CD4-positive, alpha-beta memory T cell (primary cell): Measurements from ENCODE around the gene BASP1. TPM values are rescaled to one million over a fixed set of nuclear protein-coding genes. Genes with fewer than 3 reads are reported as not detected.

Experiments used
- CTCF ChIA-PET: fragments of 350-600 bp; sonication (Branson Sonifier 250); formaldehyde crosslinking; loops from one replicate; lab custom pipeline; 2021; ENCODE audit warnings: inconsistent platforms; ENCODE audit not compliant: partially characterized antibody; lab: Charles Lee
- POLR2A ChIA-PET: fragments of 350-600 bp; sonication (Branson Sonifier 250); formaldehyde crosslinking; loops from one replicate; lab custom pipeline; 2021; ENCODE audit not compliant: partially characterized antibody; lab: Charles Lee
- DNase-seq, 5 donors: peaks; one replicate each; pipeline versions ENCODE4 v3.0.0 to v3.0.0-alpha.2; 2020 to 2022; ENCODE audit warnings: mixed read lengths in 1 of 5
- H3K27ac ChIP-seq: one replicate; pipeline ENCODE4 v1.7.0; 2013; ENCODE audit warnings: low read depth, low read length
- H3K27me3 ChIP-seq: 2 replicates; pipeline ENCODE4 v1.7.0; 2013; ENCODE audit warnings: mild to moderate bottlenecking, low read length, moderate library complexity; ENCODE audit not compliant: insufficient read depth
- H3K36me3 ChIP-seq: 2 replicates; pipeline ENCODE4 v1.7.0; 2013; ENCODE audit warnings: mild to moderate bottlenecking, low read length, moderate library complexity; ENCODE audit not compliant: insufficient read depth
- H3K4me1 ChIP-seq: 2 replicates; pipeline ENCODE4 v1.7.0; 2013; ENCODE audit warnings: mild to moderate bottlenecking, low read length, moderate library complexity; ENCODE audit not compliant: insufficient read depth
- H3K4me3 ChIP-seq, 2 donors: one replicate each; pipeline ENCODE4 v1.7.0; 2013; ENCODE audit warnings: low read length in 2 of 2, mild to moderate bottlenecking in 1 of 2
- H3K9me3 ChIP-seq, 2 donors: one replicate each; pipeline ENCODE4 v1.7.0; 2013; ENCODE audit warnings: low read length in 2 of 2, control low read depth in 1 of 2; ENCODE audit not compliant: control insufficient read depth in 1 of 2
- H3K27ac Mint-ChIP-seq, 7 donors: one replicate each; pipeline ENCODE4 v1.8.0; 2020 to 2021; ENCODE audit warnings: mixed read lengths in 7 of 7, mild to moderate bottlenecking in 6 of 7, inconsistent platforms in 3 of 7, moderate library complexity in 3 of 7
- H3K27me3 Mint-ChIP-seq, 2 donors: one replicate each; pipeline ENCODE4 v1.8.0; 2020 to 2021; ENCODE audit warnings: mixed read lengths in 2 of 2
- H3K36me3 Mint-ChIP-seq, 2 donors: one replicate each; pipeline ENCODE4 v1.8.0; 2020 to 2021; ENCODE audit warnings: mixed read lengths in 2 of 2, inconsistent platforms in 1 of 2, mild to moderate bottlenecking in 1 of 2
- H3K4me1 Mint-ChIP-seq, 4 donors: one replicate each; pipeline ENCODE4 v1.8.0; 2020 to 2021; ENCODE audit warnings: mixed read lengths in 4 of 4, mild to moderate bottlenecking in 1 of 4
- H3K4me3 Mint-ChIP-seq, 8 donors: one replicate each; pipeline ENCODE4 v1.8.0; 2020 to 2021; ENCODE audit warnings: mixed read lengths in 8 of 8, mild to moderate bottlenecking in 7 of 8, moderate library complexity in 6 of 8, inconsistent platforms in 3 of 8
- H3K9me3 Mint-ChIP-seq, 8 donors: one replicate each; pipeline ENCODE4 v1.8.0; 2020 to 2021; ENCODE audit warnings: mixed read lengths in 8 of 8, mild to moderate bottlenecking in 5 of 8, inconsistent platforms in 3 of 8, moderate library complexity in 1 of 8
- intact Hi-C: fragments of 100-400 bp; cut with micrococcal nuclease; formaldehyde crosslinking; loops from one replicate; pipeline ENCODE4 v1.15.1; 2023
- polyA plus RNA-seq, 2 donors: library from polyadenylated mRNA; unstranded; fragments of 300-500 nt; fragmentation: Illumina TruSeq; gene quantifications; one replicate each; pipeline ENCODE4 v1.2.3, GENCODE V29; 2021
- total RNA-seq, 2 experiments: library from RNA; stranded (reverse); gene quantifications; one replicate each; pipeline ENCODE4 v1.2.3, GENCODE V29; 2021

The BASP1 gene
- total and polyA plus RNA-seq, 4 experiments from 2014 or later, result 0.10 to 0.90 (median 0.74) TPM

GRCh38 chr5:17222664-17223063 is 5.2 kb downstream of the BASP1 start:
- no peak for DNase-seq
- H3K27ac Mint-ChIP-seq, result no peak overlapping the region
- H3K27ac ChIP-seq, result no peak overlapping the region
- H3K36me3 ChIP-seq, result no peaks in the 10 kb centered on the region
- H3K4me3 Mint-ChIP-seq, result no peak overlapping the region
- peaks cover 0 to 3% of the 10 kb centered on the region in 2 donors for H3K36me3 Mint-ChIP-seq
- H3K9me3 Mint-ChIP-seq, result peaks cover 0 to 7% (median 0%) of the 10 kb centered on the region in 8 donors
- H3K4me1 ChIP-seq, result no peaks in the 10 kb centered on the region
- POLR2A ChIA-PET, result no interaction called here
- peaks cover 12 to 16% of the 10 kb centered on the region in 2 donors for H3K27me3 Mint-ChIP-seq
- no peaks in the 10 kb centered on the region for H3K9me3 ChIP-seq
- H3K27me3 ChIP-seq, result no peaks in the 10 kb centered on the region
- H3K4me3 ChIP-seq, result no peak overlapping the region
- H3K4me1 Mint-ChIP-seq, result peaks cover 2 to 9% (median 6%) of the 10 kb centered on the region in 4 donors
- CTCF ChIA-PET, result interaction anchor here (1.3 kb wide), 1 partner anchor 20 kb away, joined by 4 read pairs; no protein-coding TSS in a partner anchor
- intact Hi-C loops, result no loop called here

GRCh38 chr5:17223367-17224185 is 6.1 kb downstream of the BASP1 start:
- no peaks in the 10 kb centered on the region for H3K4me1 ChIP-seq
- Mint-ChIP-seq H3K4me3 (no peak overlapping the region), H3K4me1 (peaks cover 2 to 9% (median 6%) of the 10 kb centered on the region in 4 donors), H3K27ac (no peak overlapping the region), H3K27me3 (peaks cover 12 to 16% of the 10 kb centered on the region in 2 donors), H3K36me3 (peaks cover 0 to 3% of the 10 kb centered on the region in 2 donors), H3K9me3 (peaks cover 0 to 7% (median 0%) of the 10 kb centered on the region in 8 donors)
- ChIA-PET CTCF (interaction anchor here (0.6 to 1.3 kb wide), 2 partner anchors 21 to 30 kb away, joined by 3 to 4 read pairs; no protein-coding TSS in a partner anchor), POLR2A (no interaction called here)
- no peak for DNase-seq
- H3K9me3 ChIP-seq, result no peaks in the 10 kb centered on the region
- H3K36me3 ChIP-seq, result no peaks in the 10 kb centered on the region
- no peaks in the 10 kb centered on the region for H3K27me3 ChIP-seq
- intact Hi-C loops, result no loop called here
- H3K27ac ChIP-seq, result no peak overlapping the region
- no peak overlapping the region for H3K4me3 ChIP-seq

DNA sequence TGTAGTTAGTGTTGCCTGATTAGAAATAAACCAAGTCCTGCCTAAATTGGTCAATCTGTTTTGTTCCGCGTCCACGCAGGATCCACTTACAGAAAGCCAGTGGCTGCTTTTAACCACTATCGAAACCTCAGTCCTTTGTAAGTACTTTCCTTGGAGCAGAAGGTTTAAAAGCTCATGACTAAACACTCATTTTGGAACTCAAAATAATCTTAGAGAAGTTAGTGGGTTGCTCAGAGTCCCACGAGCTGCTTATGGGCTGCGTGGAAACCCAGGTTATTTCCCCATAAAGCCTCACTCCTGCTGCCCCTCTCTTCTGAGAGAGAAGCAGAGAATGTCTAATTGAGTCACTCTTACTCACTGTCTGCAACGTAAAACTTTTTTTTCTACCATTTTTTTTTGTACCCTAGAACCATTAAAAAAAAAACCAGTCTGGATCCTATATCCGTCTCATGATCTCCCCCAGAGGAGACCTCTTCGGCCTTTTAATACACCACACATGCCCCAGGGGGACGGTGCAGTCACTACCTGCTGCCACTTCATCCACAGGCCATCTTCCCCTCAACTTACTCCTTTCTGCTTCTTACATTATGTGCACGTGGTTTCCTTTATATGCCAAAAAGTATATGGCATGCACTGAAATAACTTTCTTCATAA is 7.6 kb downstream of the BASP1 start:
- H3K27ac ChIP-seq, result no peak overlapping the region
- peaks cover 0 to 2% (median 0%) of the 10 kb centered on the region in 8 donors for H3K9me3 Mint-ChIP-seq
- CTCF ChIA-PET, result no interaction called here
- no peak overlapping the region for H3K4me3 ChIP-seq
- no peaks in the 10 kb centered on the region for H3K36me3 ChIP-seq
- H3K36me3 Mint-ChIP-seq, result no peaks in the 10 kb centered on the region
- POLR2A ChIA-PET, result no interaction called here
- H3K27ac Mint-ChIP-seq, result no peak overlapping the region
- H3K4me3 Mint-ChIP-seq, result no peak overlapping the region
- DNase-seq, result no peak
- H3K27me3 ChIP-seq, result no peaks in the 10 kb centered on the region
- no peaks in the 10 kb centered on the region for H3K4me1 Mint-ChIP-seq
- no peaks in the 10 kb centered on the region for H3K9me3 ChIP-seq
- H3K27me3 Mint-ChIP-seq, result peaks cover 4 to 5% of the 10 kb centered on the region in 2 donors
- intact Hi-C loops, result no loop called here
- H3K4me1 ChIP-seq, result no peaks in the 10 kb centered on the region

GRCh38 chr5:17225520-17225919 is 8.1 kb downstream of the BASP1 start:
- H3K36me3 Mint-ChIP-seq, result no peaks in the 10 kb centered on the region

GRCh38 chr5:17227868-17228267 is 10.4 kb downstream of the BASP1 start:
- no peaks in the 10 kb centered on the region for H3K4me1 Mint-ChIP-seq
- Histone ChIP-seq H3K4me3 (no peak overlapping the region), H3K27ac (no peak overlapping the region), H3K9me3 (no peaks in the 10 kb centered on the region), H3K27me3 (no peaks in the 10 kb centered on the region), H3K4me1 (no peaks in the 10 kb centered on the region), H3K36me3 (no peaks in the 10 kb centered on the region)
- no peak for DNase-seq
- ChIA-PET POLR2A (no interaction called here), CTCF (no interaction called here)
- H3K9me3 Mint-ChIP-seq, result peaks cover 0 to 8% (median 0%) of the 10 kb centered on the region in 8 donors
- H3K4me3 Mint-ChIP-seq, result no peak overlapping the region
- peaks cover 0 to 1% of the 10 kb centered on the region in 2 donors for H3K27me3 Mint-ChIP-seq
- no peaks in the 10 kb centered on the region for H3K36me3 Mint-ChIP-seq
- intact Hi-C loops, result no loop called here
- no peak overlapping the region for H3K27ac Mint-ChIP-seq

More at GRCh38 chr5:17225520-17225919, 8.1 kb downstream of the BASP1 start:
- Histone ChIP-seq H3K4me3 (no peak overlapping the region), H3K9me3 (no peaks in the 10 kb centered on the region), H3K36me3 (no peaks in the 10 kb centered on the region), H3K4me1 (no peaks in the 10 kb centered on the region), H3K27me3 (no peaks in the 10 kb centered on the region), H3K27ac (no peak overlapping the region)
- Mint-ChIP-seq H3K4me1 (no peaks in the 10 kb centered on the region), H3K9me3 (peaks cover 0 to 3% (median 0%) of the 10 kb centered on the region in 8 donors), H3K4me3 (no peak overlapping the region), H3K27ac (no peak overlapping the region), H3K27me3 (peaks cover 2 to 3% of the 10 kb centered on the region in 2 donors)
- POLR2A ChIA-PET, result no interaction called here
- CTCF ChIA-PET, result no interaction called here
- intact Hi-C loops, result no loop called here
- DNase-seq, result no peak

DNA sequence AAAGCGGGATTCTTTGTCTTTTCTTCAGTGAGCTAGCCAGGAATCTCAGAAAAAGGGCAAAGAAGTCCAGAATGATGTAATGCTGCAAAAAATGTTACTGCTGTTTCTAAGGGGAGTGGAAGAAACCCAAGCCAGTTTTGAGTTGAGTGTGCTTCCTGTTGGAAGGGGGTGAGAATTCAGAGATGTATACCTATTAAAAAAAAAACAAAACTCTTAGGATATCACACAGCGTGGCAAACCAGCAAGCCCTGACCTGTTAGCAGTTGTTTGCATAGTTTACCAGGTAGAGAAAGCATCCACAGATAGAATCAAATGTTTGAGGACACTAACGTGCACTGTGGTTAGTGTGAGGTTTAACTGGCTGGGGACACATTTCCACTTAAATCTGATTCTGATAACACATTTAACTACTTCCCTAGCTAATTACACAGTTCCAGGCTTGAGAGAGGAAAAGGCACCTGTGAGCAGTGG is 11.4 kb downstream of the BASP1 start:
- Mint-ChIP-seq H3K4me1 (no peaks in the 10 kb centered on the region), H3K36me3 (no peaks in the 10 kb centered on the region), H3K4me3 (no peak overlapping the region), H3K27ac (no peak overlapping the region), H3K9me3 (peaks cover 0 to 8% (median 0%) of the 10 kb centered on the region in 8 donors), H3K27me3 (peaks cover 0 to 1% of the 10 kb centered on the region in 2 donors)
- POLR2A ChIA-PET, result no interaction called here
- Histone ChIP-seq H3K27me3 (no peaks in the 10 kb centered on the region), H3K4me1 (no peaks in the 10 kb centered on the region), H3K4me3 (no peak overlapping the region), H3K36me3 (no peaks in the 10 kb centered on the region), H3K27ac (no peak overlapping the region), H3K9me3 (no peaks in the 10 kb centered on the region)
- intact Hi-C loops, result no loop called here
- no peak for DNase-seq
- CTCF ChIA-PET, result no interaction called here

GRCh38 chr5:17229313-17229712 is 11.9 kb downstream of the BASP1 start:
- Histone ChIP-seq H3K27ac (no peak overlapping the region), H3K9me3 (no peaks in the 10 kb centered on the region), H3K4me3 (no peak overlapping the region), H3K36me3 (no peaks in the 10 kb centered on the region), H3K4me1 (no peaks in the 10 kb centered on the region), H3K27me3 (no peaks in the 10 kb centered on the region)
- intact Hi-C loops, result no loop called here
- Mint-ChIP-seq H3K4me1 (no peaks in the 10 kb centered on the region), H3K27me3 (peaks cover 0 to 1% of the 10 kb centered on the region in 2 donors), H3K36me3 (no peaks in the 10 kb centered on the region), H3K27ac (no peak overlapping the region), H3K4me3 (no peak overlapping the region), H3K9me3 (peaks cover 0 to 8% (median 0%) of the 10 kb centered on the region in 8 donors)
- no peak for DNase-seq
- ChIA-PET CTCF (no interaction called here), POLR2A (no interaction called here)
